Frontal cortex (tissue), 4 donors: ENCODE measurements around the gene TBC1D22A. TPM values are rescaled to one million over a fixed set of nuclear protein-coding genes. Genes with fewer than 3 reads are reported as not detected.
"Not testable (repeated sequence)": the region's sequence is repeated elsewhere in the genome, so short reads cannot be mapped to it uniquely, and the experiment has no call there.

Experiments
- DNase-seq, 2 donors: peaks; one replicate each; pipeline ENCODE4 v3.0.0; 2012; ENCODE audit warnings: low spot score in 2 of 2
- FAIRE-seq: peaks from 2 replicates; lab custom pipeline; 2012; peaks lifted over from hg19 to GRCh38; lab: Jason Lieb, UNC
- total RNA-seq: library from RNA; depleted of rRNA; stranded (reverse); fragments of >200 nt; gene quantifications from one replicate; pipeline ENCODE4 v1.2.3, GENCODE V29; 2014
- donor health status: control.
- donor health status: control.
- donor health status: control.

TBC1D22A gene
- total RNA-seq, 1 donor from 2014 or later: 5.3 TPM

DNA sequence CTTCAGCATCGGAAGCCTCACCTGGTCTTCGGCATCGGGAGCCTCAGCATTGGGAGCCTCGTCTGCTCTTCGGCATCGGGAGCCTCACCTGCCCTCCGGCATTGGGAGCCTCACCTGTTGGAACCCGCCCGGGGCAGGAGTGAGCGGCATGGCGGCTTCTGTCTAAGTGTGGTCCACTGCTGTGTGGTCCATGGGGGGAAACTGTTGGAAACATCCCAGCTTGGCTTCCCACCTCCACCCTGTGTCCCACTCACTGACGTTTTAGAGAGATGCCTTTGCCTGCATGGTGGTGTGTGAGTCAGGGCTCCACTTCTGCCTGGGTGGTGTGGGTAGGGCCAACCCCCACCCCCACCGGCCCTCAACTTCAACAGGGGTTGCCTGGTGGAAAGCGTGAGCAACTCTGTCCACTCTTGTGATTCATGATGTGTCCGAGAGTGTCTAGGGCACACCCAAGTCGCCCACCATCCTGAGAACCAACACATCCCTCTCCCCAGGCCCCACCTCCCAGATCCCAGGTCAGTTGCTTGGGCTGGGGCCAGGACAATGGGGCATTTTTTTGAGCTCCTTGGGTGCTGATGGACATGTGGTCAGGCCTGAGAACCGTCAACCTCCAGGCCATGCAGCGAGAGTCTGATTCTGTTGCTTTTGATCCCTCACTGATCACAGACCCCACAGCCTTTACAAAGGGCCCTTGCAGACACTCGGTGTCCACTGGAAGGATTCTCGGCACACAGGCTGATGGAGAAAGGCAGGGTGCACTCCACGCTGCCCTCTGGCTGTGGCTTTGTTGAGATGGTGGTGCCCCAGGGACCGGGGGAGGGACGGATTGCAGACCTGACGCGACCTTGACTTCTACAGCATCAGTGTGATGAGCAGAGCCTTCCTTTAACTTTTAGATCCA lies 406.7 kb downstream of the TBC1D22A start:
- DNase-seq (no peak), FAIRE-seq (no peak)

DNA sequence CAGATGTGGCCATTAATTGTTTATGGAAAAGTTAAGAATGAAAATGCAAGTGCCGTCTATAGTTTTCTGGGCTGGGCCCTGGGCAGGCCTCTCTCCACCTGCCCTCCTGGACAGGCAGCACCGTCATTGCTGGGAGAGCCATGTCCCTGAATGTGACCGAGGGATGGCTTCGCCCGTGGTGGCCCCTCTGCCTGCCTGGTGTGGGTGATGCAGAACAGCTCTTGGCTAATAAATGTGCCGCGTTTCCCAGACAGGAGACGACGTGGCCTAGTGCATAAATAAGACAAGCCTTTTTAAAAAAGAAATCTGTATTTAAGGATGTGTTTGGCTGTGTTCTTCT lies 407.3 kb downstream of the TBC1D22A start:
- FAIRE-seq (no peak), DNase-seq (no peak)

DNA sequence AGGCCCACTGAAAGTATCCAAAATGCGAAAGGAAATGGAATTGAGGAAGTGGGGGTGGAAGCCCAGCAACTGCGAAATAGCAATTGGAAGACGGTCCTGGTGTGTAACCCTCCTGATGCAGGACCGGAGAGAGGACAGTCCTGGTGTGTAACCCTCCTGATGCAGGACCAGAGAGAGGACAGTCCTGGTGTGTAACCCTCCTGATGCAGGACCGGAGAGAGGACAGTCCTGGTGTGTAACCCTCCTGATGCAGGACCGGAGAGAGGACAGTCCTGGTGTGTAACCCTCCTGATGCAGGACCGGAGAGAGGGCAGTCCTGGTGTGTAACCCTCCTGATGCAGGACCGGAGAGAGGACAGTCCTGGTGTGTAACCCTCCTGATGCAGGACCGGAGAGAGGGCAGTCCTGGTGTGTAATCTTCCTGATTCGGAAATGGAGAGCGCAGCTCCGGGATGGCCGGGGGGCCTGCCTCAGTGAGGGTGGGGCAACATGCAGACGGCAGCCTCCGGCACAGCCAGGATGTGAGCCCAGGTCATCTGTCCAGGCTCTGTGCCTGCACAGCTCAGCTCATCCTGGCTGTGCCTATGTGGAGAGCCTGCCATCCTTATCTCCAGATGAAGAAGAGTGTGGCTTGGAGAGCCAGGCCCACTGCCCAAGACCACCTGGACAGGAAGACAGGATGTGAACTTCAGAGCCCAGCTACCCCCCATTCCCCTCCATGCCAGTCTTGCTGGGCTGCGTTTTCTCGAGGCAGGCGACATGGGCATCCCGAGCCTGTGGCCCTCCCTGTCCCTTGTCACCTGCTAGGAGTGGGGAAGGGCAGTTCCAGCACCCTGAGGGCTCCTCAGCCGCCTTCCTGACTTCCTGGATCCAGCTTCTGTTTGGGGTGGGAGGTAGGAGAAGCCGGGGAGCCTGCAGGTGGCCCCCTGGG lies 408.3 kb downstream of the TBC1D22A start:
- FAIRE-seq, DNase-seq: not testable (repeated sequence)

DNA sequence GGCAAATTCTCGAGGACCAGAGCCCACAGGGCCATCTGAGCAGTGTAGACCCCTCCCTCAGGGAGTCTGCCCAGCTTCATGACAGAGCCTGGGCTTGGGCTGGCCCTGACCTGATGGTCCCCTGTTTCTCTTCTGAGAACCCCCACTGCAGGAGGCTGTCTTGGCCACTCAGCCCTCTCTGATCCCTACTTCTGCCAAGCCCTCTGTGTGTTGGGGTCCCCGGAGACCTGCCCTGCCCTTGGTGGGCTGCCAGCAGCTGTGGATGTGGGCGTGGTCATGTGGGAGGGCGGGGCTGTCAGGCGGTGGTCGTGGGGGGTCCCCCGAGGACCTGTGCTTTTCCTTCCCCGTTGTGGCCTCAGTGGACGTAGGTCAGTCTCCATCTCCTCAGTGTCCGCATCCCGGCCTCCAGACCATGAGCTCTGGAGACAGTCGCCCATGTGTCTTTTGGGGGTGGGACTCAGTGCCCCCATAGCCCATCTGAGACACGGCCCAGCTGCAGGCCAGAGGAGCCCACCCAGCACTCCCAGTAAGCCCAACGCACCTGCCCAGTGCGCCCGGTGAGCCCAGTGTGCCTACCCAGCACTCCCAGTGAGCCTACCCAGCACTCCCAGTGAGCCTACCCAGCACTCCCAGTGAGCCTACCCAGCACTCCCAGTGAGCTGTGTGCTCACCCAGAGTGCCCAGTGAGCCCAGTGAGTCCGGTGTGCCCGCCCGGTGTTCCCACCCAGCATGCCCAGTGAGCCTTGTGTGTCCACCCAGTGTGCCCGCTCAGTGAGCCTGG lies 409.2 kb downstream of the TBC1D22A start:
- DNase-seq: no peak
- no peak for FAIRE-seq

DNA sequence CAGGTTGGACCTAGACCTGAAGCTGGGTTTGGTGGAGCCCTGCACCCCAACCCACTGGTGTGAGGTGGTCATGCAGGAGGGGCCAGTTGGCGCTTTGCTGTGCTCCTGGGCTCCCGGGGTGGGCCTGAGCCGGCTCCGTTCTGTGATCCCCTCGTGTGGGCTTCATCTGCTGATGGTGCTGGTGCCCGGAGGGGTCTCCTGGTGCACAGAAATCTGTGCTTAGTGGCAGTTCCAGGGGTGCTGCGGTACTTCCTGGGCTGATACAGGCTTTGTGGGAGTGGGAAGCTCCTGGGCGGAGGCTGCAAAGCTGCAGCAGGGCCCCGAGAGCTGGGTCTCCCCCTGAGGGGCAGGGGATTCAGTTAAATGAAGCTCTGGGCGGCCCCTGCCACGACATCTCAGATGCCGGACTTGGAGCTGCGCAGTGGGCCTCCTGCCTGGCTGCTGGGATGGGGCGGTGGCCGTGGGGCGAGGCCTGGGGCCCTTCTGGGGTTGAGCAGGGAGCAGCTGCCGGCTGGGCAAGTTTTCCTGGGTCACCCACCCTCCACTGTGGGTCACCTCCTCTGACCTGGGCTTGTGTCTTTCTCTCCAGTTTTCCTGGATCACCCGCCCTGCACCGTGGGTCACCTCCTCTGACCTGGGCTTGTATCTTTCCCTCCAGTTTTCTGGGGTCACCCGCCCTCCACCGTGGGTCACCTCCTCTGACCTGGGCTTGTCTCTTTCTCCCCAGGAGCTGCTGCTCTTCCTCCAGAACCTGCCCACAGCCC lies 410.5 kb downstream of the TBC1D22A start:
- no peak for FAIRE-seq
- DNase-seq: no peak

DNA sequence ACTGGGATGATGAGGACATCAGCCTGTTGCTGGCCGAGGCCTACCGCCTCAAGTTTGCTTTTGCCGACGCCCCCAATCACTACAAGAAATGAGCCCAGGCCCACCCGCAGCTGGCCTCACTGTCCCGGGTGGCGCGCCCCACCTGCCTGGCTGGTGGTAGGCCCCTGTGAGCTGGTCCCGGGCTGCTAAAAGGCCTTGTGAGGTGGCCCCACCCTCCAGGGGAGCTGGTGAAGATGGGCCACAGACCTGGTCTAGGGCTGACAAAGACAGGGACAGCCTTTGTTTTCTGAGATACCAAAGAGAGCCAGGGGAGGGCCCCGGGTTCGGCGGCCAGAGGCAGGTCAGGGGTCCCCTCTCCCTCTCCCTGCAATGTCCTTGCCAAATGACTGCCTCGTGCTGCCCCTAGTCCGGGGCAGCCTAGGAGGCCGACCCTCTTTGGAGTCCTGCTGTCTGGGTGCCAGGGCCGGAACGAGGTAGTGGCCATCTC lies 411.1 kb downstream of the TBC1D22A start:
- no peak for FAIRE-seq
- DNase-seq: no peak

DNA sequence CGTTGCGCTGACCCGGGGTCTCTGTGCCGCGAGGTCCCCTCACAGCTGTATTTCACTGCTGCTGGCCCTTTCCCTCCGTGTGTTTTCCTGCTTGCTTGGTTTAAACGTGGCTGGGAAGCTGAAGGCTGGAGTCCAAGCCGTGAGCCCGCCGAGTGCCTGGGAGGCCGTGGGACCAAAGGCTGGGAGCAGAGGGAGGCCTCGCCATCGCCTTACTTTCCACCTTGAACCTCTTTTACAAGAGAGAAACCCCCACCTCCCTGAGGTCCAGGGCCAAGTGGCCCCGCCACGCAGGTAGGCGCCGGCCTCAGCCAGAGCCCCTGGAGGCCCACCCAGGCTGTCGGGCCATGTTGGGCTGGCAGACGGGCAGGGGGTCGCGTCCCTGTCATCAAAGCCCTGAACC lies 411.6 kb downstream of the TBC1D22A start:
- DNase-seq (no peak), FAIRE-seq (no peak)

DNA sequence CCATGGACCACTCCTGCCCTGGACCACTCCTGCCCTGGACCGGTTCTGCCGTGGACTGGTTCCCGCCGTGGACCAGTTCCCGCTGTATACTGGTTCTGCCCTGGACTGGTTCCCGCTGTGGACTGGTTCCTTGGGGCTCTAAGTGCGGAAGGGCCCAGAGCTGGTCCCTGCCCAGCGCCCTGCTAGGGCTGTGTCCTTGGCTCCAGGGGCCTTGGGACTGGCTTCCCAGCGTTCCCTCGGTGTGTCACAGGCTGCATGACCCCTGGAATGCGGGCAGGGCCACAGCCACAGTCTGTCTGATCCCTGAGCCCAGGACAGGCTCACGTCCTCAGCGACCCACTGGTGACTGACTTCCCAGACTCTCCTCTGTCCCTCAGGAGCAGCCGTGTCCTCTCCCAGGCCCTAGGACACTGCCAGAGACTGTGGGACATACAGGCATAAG lies 412.2 kb downstream of the TBC1D22A start:
- FAIRE-seq (no peak), DNase-seq (no peak)

DNA sequence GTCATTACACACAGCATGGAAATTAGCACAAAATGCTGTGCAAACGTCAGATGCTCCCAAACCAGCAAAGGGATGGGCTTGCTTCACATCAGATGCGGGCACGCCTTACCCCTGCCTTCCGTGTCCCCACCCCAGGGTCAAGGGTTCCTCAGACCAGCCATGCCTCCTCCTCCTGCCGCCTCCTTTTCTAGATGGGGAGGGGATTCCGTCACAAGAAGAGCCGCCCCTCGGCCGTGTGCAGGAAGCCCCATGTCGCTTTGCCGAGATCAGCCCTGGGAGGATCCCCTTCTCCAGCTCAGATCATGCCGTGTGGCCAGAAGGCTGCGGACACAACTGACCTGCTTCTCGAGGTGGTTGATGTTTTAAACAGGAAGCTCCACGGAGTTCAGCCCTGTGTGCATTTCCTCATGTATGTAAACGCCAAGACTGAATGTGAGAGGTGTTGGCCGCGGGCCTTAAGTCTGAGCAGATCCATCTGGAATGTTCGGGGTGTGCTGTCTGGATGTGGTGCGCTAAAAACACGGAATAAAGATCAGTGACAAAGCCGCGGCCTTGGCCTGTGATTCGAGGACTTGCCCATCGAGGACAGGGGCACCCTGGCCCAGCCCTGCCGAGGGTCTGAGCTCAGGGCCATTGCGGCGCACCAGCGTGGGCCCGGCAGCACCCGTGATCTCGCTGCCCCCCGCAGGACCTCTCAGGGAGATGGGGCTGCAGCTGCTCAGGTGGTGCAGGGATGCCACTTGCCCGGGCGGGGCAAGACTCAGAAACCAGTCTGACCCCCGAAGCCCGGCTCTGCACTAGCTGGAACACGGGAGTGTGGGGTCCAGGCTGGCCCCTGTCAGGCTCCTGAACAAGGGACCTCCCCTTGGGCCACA lies 412.9 kb downstream of the TBC1D22A start:
- no peak for DNase-seq

DNA sequence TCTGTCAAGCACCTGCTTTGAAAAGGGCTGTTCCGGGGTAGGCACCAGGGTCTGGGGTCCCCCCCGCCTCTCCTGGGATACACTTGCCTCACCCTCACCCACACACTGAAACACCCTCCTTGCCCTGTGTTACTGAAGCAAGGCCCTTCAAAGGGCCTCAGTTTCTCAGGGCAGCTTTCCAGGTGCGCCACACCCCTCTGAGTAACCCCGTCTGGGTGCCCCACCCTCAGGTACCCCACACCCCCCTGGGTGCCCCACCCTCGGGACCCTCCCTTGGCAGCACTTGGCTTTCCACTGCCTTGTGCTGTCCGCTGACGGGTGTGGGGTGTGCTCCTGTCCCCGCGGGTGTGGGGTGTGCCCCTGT lies 413.6 kb downstream of the TBC1D22A start:
- no peak for FAIRE-seq
- DNase-seq: no peak

More for the DNA sequence above, 412.9 kb downstream of the TBC1D22A start:
- no peak for FAIRE-seq

DNA sequence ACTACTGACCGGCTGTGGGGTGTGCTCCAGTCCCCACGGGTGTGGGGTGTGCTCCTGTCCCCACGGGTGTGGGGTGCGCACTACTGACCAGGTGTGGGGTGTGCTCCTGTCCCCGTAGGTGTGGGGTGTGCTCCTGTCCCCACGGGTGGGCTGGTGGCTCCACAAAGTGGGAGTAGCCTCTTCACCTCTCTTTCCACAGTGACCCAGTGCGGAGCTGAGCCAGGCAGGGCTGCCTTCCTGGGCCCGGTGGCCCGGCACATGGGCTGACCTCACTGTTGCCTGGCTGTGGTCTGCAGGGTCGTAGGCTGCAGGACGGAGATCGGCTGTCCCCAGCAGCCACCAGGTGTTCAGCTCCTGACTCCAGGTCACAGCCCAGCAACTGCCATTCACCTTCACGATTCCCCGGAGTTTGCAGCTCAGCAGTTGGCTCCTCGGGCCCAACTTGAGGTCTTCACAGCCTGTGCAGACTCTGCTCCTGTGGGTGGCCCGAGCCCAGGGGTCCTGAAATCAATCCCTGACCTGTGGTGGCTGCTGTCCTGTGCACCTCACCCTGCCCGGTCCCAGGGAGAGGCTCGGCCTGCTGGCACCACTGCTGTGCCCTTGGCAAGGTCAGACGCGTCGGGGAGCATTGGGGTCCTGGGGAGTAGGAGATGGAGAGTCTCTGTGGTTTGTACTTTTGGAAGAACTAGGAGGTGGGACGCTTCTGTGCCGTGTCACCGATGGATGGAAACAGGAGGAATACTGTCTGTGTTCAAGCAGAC lies 414.3 kb downstream of the TBC1D22A start:
- FAIRE-seq (no peak), DNase-seq (no peak)

DNA sequence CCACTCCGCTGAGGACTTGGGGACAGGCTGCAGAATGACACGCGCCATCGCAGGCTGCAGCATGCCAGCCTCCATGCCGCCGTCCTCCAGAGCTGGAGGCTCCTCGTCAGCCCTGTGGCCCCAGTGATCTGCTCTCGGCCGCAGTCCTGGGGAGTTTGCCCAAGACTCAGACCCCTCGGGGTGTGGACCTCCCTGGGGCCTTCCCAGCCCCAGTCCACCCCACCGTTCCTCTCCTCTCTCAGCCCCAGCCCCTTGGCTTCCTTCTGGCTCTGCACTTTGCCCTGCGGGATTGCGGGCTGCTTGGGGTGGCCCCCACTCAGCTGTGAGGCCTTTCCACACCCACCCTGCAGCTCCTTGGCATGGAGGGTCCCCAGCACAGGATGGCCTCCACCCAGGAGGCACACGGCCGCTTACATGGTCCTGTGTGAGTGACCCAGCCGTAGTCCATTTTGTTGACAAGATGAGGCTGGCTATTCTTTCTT lies 414.9 kb downstream of the TBC1D22A start:
- no peak for FAIRE-seq
- DNase-seq: no peak

DNA sequence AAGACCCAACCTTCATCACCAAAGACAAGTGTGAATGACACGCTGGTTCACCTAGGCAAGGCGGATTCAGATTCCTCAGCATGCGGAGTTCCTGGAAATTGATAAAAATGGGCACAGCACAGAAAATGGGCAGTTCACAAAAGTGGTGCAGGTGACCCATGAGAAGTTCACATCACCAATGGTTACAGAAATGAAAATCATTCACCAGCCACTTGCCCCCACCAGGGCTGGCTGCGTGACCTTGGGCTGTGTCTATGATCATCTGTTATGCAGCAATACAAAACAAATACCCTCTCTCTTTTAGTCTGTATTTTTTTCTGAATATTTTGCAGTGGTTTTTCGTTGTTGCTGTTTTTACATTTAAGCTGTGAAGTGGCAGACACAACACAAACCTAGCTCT lies 415.9 kb downstream of the TBC1D22A start:
- no peak for FAIRE-seq
- DNase-seq: no peak

DNA sequence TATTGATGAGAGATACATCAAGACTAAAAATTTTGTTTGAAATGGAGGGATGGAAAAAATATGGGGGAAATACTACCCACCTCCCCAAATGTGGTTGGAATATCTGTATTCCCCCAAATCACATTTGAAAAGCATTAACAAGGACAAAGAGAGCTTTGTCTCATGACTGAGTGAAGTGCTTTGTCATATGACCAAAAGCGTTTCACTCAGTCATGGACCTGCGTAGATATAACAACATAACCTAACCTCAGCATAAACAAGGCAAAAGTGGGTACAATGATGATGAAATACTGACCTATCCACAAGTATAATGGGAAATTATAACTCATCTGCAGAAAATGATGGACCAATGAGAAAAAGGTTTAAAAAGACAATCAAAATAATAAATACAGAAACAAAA lies 418.3 kb downstream of the TBC1D22A start:
- DNase-seq (no peak), FAIRE-seq (no peak)

DNA sequence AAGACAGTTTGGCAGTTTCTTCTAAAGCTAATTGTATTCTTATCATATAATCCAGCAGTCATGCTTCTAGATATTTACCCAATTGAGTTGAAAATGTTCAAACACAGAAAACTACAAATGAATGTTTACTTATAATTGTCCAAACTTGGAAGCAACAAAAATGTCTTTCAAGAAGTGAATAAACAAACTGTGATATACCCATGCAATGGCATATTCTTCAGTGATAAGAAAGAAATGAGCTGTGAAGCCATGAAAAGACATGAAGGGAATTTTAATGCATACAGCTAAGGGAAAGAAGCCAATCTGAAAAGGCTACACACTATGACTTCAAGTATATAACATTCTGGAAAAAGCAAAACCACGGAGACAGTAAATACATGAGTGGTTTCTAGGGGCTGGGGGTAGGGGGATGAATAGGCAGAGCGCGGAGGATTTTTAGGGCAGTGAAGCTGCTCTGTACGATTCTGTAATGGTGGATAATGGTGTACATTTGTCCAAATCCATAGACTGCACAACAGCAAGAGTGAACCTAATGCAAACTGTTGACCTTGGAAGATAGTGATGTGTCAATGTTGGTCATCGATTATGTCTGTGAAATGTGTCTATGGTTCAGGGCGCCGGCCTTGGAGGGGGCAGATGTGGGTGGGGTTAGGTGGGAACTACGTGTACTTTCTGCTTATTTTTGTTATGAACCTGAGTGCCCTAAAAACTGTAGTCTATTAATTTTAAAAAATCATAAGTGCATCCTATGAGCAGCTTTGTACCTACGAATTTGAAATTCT lies 424.9 kb downstream of the TBC1D22A start:
- FAIRE-seq (no peak), DNase-seq (no peak)

DNA sequence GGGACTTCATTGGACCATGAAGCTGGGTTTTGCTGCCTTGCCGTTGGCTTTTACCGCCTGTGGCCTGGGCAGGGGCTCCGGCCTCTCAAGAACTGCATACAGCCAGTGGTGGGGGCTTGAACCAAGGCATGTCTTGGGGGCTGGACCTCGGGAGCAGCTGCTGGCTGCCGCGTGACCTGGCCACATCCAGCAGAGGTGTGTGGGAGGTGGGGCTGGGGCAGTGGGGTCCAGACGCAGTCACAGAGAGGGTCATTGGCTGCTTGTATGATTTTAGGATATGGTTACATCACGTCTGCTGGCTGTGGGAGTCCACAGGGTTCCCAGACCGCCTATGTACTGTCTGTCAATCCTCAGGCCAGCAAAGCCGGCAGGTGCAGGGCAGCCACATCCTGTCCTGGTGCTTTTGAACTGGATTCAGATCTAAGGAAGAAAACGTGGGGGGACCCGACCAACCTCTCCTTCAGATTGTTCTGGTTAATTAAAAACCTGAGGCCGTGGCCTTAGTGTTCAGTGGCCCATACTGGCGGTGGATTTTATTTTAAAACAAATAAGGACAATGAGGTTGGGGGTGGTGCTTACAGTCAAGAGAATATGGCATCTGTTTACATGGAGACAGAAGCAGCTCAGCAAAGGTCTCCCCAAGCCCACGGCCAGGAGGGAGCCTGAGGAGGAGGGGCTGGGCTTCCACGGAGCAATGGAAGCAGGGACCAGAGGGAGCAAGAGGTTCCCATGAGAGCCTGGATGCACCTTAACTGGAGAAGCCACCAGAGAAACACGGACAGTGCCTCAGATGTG lies 426.0 kb downstream of the TBC1D22A start:
- no peak for DNase-seq
- FAIRE-seq: no peak
